IMR-90 (cell line): ENCODE data around the gene S100A13. TPM values are rescaled to one million over a fixed set of nuclear protein-coding genes. Genes with fewer than 3 reads are reported as not detected.

Source experiments
- ATAC-seq: fragments of 200-7000 bp; cut with Tn5 transposase; 2 replicates; pipeline ENCODE4 v1.9.1; 2020; ENCODE audit warnings: low read depth, mild to moderate bottlenecking, moderate library complexity
- BruUV-seq: library from RNA; stranded (reverse); fragments of 400-500 nt; replicated peaks from 2 replicates; lab custom pipeline; 2021; lab: Mats Ljungman, UMichigan
- CTCF ChIA-PET: fragments of 300-600 bp; formaldehyde crosslinking; extraction: SDS; loops from one replicate; lab custom pipeline; 2021; ENCODE audit warnings: antibody characterized with exemption; lab: Yijun Ruan, JAX
- POLR2A ChIA-PET: fragments of 300-600 bp; sonication (Branson Sonifier 250); formaldehyde crosslinking; loops from one replicate; lab custom pipeline; 2022; ENCODE audit warnings: antibody characterized with exemption; ENCODE audit not compliant: unreplicated experiment; lab: Charles Lee
- DNase-seq: peaks from one replicate; pipeline ENCODE4 v3.0.0; 2013
- H2AFZ ChIP-seq: replicated peaks from 2 replicates; pipeline ENCODE3; 2013; ENCODE audit warnings: low read length, mild to moderate bottlenecking; ENCODE audit not compliant: poor library complexity
- H2AK5ac ChIP-seq: 2 replicates; pipeline ENCODE4 v1.6.1; 2013; ENCODE audit warnings: low read depth, low read length, inconsistent platforms
- H2AK9ac ChIP-seq: replicated peaks from 2 replicates; pipeline ENCODE3; 2013; ENCODE audit warnings: mild to moderate bottlenecking, low read depth, low read length, moderate library complexity; ENCODE audit not compliant: poor library complexity
- H2BK120ac ChIP-seq: 2 replicates; pipeline ENCODE4 v1.6.1; 2013; ENCODE audit warnings: low read depth, low read length, inconsistent platforms
- H2BK15ac ChIP-seq: 3 replicates; pipeline ENCODE4 v1.6.1; 2013; ENCODE audit warnings: low read depth, low read length, inconsistent platforms
- H2BK20ac ChIP-seq: 2 replicates; pipeline ENCODE4 v1.6.1; 2013; ENCODE audit warnings: low read depth, mild to moderate bottlenecking, inconsistent platforms, low read length, moderate library complexity
- H2BK5ac ChIP-seq: 2 replicates; pipeline ENCODE4 v1.6.1; 2013; ENCODE audit warnings: mild to moderate bottlenecking, low read depth, low read length, inconsistent platforms; ENCODE audit not compliant: poor library complexity, severe bottlenecking
- H3K14ac ChIP-seq: replicated peaks from 2 replicates; pipeline ENCODE4 v1.6.1; 2013; ENCODE audit warnings: low read depth, low read length, inconsistent platforms
- H3K18ac ChIP-seq: 2 replicates; pipeline ENCODE4 v1.6.1; 2013; ENCODE audit warnings: low read depth, low read length, control low read depth
- H3K23ac ChIP-seq: 2 replicates; pipeline ENCODE4 v1.6.1; 2013; ENCODE audit warnings: low read depth, low read length, inconsistent platforms
- H3K27ac ChIP-seq: 2 replicates; pipeline ENCODE4 v1.5.1; 2013; ENCODE audit warnings: mild to moderate bottlenecking, control low read depth, low read length; ENCODE audit not compliant: insufficient read depth
- H3K27me3 ChIP-seq: 2 replicates; pipeline ENCODE4 v1.6.1; 2013; ENCODE audit warnings: low read length; ENCODE audit not compliant: control insufficient read depth, insufficient read depth
- H3K36me3 ChIP-seq: 2 replicates; pipeline ENCODE4 v1.6.1; 2013; ENCODE audit warnings: low read length, mixed read lengths; ENCODE audit not compliant: control insufficient read depth, insufficient read depth
- H3K4ac ChIP-seq: 2 replicates; pipeline ENCODE4 v1.6.1; 2013; ENCODE audit warnings: low read depth, low read length, inconsistent platforms
- H3K4me1 ChIP-seq: 2 replicates; pipeline ENCODE4 v1.6.1; 2013; ENCODE audit warnings: low read length, mixed read lengths; ENCODE audit not compliant: control insufficient read depth, insufficient read depth
- H3K4me2 ChIP-seq: 2 replicates; pipeline ENCODE4 v1.6.1; 2013; ENCODE audit warnings: low read depth, mild to moderate bottlenecking, control low read depth, low read length, moderate library complexity
- H3K4me3 ChIP-seq: 2 replicates; pipeline ENCODE4 v1.5.1; 2013; ENCODE audit warnings: low read depth, mild to moderate bottlenecking, control low read depth, low read length, moderate library complexity; ENCODE audit not compliant: insufficient read depth
- H3K56ac ChIP-seq: 2 replicates; pipeline ENCODE4 v1.6.1; 2013; ENCODE audit warnings: low read length, inconsistent platforms; ENCODE audit not compliant: insufficient read depth; ENCODE audit errors: extremely low read depth
- H3K79me1 ChIP-seq, 2 experiments: 2 replicates each; pipeline ENCODE4 v1.6.1; 2013; ENCODE audit warnings: low read length in 2 of 2, inconsistent platforms in 1 of 2, low read depth in 1 of 2
- H3K9ac ChIP-seq: 2 replicates; pipeline ENCODE4 v1.6.1; 2013; ENCODE audit warnings: low read depth, low read length, control low read depth
- H3K9me1 ChIP-seq: 2 replicates; pipeline ENCODE4 v1.6.1; 2013; ENCODE audit warnings: low read length, inconsistent platforms; ENCODE audit not compliant: insufficient read depth
- H3K9me3 ChIP-seq: 2 replicates; pipeline ENCODE4 v1.6.1; 2013; ENCODE audit warnings: low read length; ENCODE audit not compliant: control insufficient read depth, insufficient read depth
- H4K20me1 ChIP-seq: 2 replicates; pipeline ENCODE4 v1.6.1; 2013; ENCODE audit warnings: low read length, inconsistent platforms; ENCODE audit not compliant: insufficient read depth
- H4K5ac ChIP-seq: 2 replicates; pipeline ENCODE4 v1.6.1; 2013; ENCODE audit warnings: mild to moderate bottlenecking, low read depth, low read length, control low read depth
- H4K8ac ChIP-seq, 2 experiments: 2 replicates each; pipeline ENCODE4 v1.6.1; 2013; ENCODE audit warnings: low read depth in 2 of 2, low read length in 2 of 2, control low read depth in 1 of 2, inconsistent platforms in 1 of 2
- H4K91ac ChIP-seq: 2 replicates; pipeline ENCODE4 v1.6.1; 2013; ENCODE audit warnings: low read depth, low read length, inconsistent platforms; ENCODE audit not compliant: insufficient read depth
- CTCF ChIP-seq: conservative IDR thresholded peaks from 2 replicates; pipeline ENCODE4 v1.5.1; 2012; ENCODE audit warnings: mild to moderate bottlenecking, low read depth, low read length, improper control_type of control experiment
- FOS ChIP-seq: fragments of 150-350 bp; IDR thresholded peaks from 2 replicates; pipeline ENCODE4 v1.6.1; 2016; ENCODE audit warnings: low read depth, low read length
- MAZ ChIP-seq: IDR thresholded peaks from 2 replicates; pipeline ENCODE4 v1.6.1; 2012; ENCODE audit warnings: low read depth, mild to moderate bottlenecking, low read length, improper control_type of control experiment, moderate library complexity, borderline replicate concordance
- MXI1 ChIP-seq: IDR thresholded peaks from 2 replicates; pipeline ENCODE4 v1.6.1; 2012; ENCODE audit warnings: low read depth, mild to moderate bottlenecking, low read length, moderate library complexity, borderline replicate concordance
- NFE2L2 ChIP-seq: fragments of 150-350 bp; IDR thresholded peaks from 2 replicates; pipeline ENCODE4 v1.6.1; 2016; ENCODE audit warnings: low read depth, mild to moderate bottlenecking, low read length
- RAD21 ChIP-seq: IDR thresholded peaks from 2 replicates; pipeline ENCODE4 v1.6.1; 2012; ENCODE audit warnings: low read length, improper control_type of control experiment
- RCOR1 ChIP-seq: IDR thresholded peaks from 2 replicates; pipeline ENCODE4 v1.6.1; 2012; ENCODE audit warnings: mild to moderate bottlenecking, low read length, improper control_type of control experiment; ENCODE audit not compliant: insufficient replicate concordance
- RFX5 ChIP-seq: IDR thresholded peaks from 2 replicates; pipeline ENCODE4 v1.8.0; 2012; ENCODE audit warnings: low read depth, mild to moderate bottlenecking, low read length, moderate library complexity
- USF2 ChIP-seq: fragments of 150-350 bp; IDR thresholded peaks from 2 replicates; pipeline ENCODE4 v1.6.1; 2017; ENCODE audit warnings: mild to moderate bottlenecking, antibody characterized with exemption, low read length, low read depth
- WGBS, 2 experiments: methylation state at CpG; one replicate each; pipeline versions ENCODE4 v1.1.5 to v1.1.7; 2013; ENCODE audit warnings: missing lambda C conversion rate in 2 of 2; ENCODE audit not compliant: insufficient read length in 1 of 2; ENCODE audit errors: extremely low coverage in 2 of 2; 5-methylcytosine and 5-hydroxymethylcytosine counted together
- dilution Hi-C: fragments of 300-500 bp; cut with HindIII; formaldehyde crosslinking; loops from one replicate; pipeline ENCODE4 v1.14.3; 2018; ENCODE audit warnings: low sequenced_read_pairs; ENCODE audit not compliant: unreplicated experiment
- in situ Hi-C: fragments of 300-500 bp; cut with MboI; formaldehyde crosslinking; loops from 3 replicates; pipeline ENCODE4 v1.14.3; 2019; ENCODE audit warnings: low sequenced_read_pairs, inconsistent platforms, mixed read lengths
- intact Hi-C: fragments of 100-400 bp; cut with micrococcal nuclease; formaldehyde crosslinking; loops from 2 replicates; pipeline ENCODE4 v1.10.0; 2022
- polyA plus RNA-seq, 3 experiments: library from polyadenylated mRNA; depleted of rRNA; stranded (reverse); fragments of >200 nt; gene quantifications; 2 replicates each; pipeline ENCODE4 v1.2.3, GENCODE V29; 2012; ENCODE audit warnings: low replicate concordance in 1 of 3
- total RNA-seq: library from RNA; depleted of rRNA; stranded (reverse); fragments of >200 nt; gene quantifications from 2 replicates; pipeline ENCODE4 v1.2.3, GENCODE V29; 2012

The S100A13 gene
- total and polyA plus RNA-seq, 2 of the 4 experiments (the other 2 are of a cell fraction): 122 to 468 TPM

- H3K4me1 ChIP-seq: no peaks in the 10 kb centered on the region; the same call in 1 of the 2 replicates
- H4K8ac ChIP-seq: no peak overlapping the region; a peak in 1 of 4 replicates
- ChIA-PET CTCF (no interaction called here), POLR2A (no interaction called here)
- dilution Hi-C loops: no loop called here
- no peak overlapping the region for H2BK5ac ChIP-seq
- no peak for DNase-seq
- H3K4me3 ChIP-seq: no peak overlapping the region
- H3K56ac ChIP-seq: no peak overlapping the region
- H3K9me1 ChIP-seq: 0 out of 2 replicates have a peak, but pooled peaks cover 5% of the 10 kb centered on the region
- no peak for TF ChIP-seq USF2
- TF ChIP-seq NFE2L2: no peak
- no peak for TF ChIP-seq RFX5
- no peak for TF ChIP-seq RAD21
- no peak for TF ChIP-seq MAZ
- TF ChIP-seq CTCF: no peak
- no peak for TF ChIP-seq FOS
- no peak for TF ChIP-seq RCOR1
- no peak for TF ChIP-seq MXI1
- no peak overlapping the region for H2BK20ac ChIP-seq
- H4K5ac ChIP-seq: no peak overlapping the region
- H3K9me3 ChIP-seq: no peaks in the 10 kb centered on the region
- H3K79me1 ChIP-seq: peaks cover 45 to 76% of the 10 kb centered on the region in 2 experiments
- H3K23ac ChIP-seq: no peak overlapping the region
- BruUV-seq: no TSS peak
- no peak overlapping the region for H2AK5ac ChIP-seq
- H4K91ac ChIP-seq: no peak overlapping the region
- in situ Hi-C loops: no loop called here
- no peak overlapping the region for H3K4ac ChIP-seq
- H2BK120ac ChIP-seq: no peak overlapping the region
- peaks cover 56% of the 10 kb centered on the region for H3K36me3 ChIP-seq
- H2AK9ac ChIP-seq: no peak overlapping the region
- intact Hi-C loops: no loop called here
- no CpG with 5 or more reads among the region's 3 CpGs for WGBS, 2 experiments
- H3K18ac ChIP-seq: no peak overlapping the region
- H3K4me2 ChIP-seq: no peak overlapping the region
- no peak overlapping the region for H3K14ac ChIP-seq
- H2AFZ ChIP-seq: no peak overlapping the region
- no peak overlapping the region for H2BK15ac ChIP-seq
- H3K27me3 ChIP-seq: no peaks in the 10 kb centered on the region
- H4K20me1 ChIP-seq: peaks cover 35% of the 10 kb centered on the region
- H3K9ac ChIP-seq: no peak overlapping the region
- peak; percentile 16; the same call in 1 of the 2 replicates for ATAC-seq
- H3K27ac ChIP-seq: no peak overlapping the region
These were observed 12.0 kb upstream of the S100A13 start for GRCh38 chr1:153639280-153639679.
